SHP77 (cell line): ENCODE data around the gene CLDN22.

ENCODE experiments used
- DNase-seq, 2 experiments: peaks; one replicate each; lab custom pipeline; 2025; lab: John Stamatoyannopoulos, UW

Gene CLDN22

GRCh38 chr4:183320211-183321059, at the start of gene CLDN22:
CLDN22 (minus strand) TSS chr4:183320276; CDS start chr4:183320218, 58 bp downstream.
- DNase-seq = no peak

DNA sequence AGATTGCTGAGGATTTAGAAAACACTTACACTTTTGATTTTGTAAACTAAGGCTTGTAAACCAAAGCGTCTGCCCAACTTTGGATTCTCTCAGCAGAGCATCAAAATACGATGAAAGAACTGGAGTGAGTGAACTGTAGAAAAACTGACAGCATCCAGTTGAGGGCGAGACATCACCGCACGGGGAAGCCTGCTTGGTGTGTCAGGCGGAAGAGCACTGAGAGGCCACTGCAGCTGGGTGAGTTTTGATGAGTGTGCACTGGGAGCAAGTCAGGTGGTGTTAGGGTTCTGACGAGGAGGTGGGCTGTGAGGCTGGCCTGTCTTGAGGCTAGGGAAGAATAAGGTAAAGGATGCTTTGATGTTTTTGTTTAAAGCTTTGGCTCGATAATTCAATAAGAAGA, 49.0 kb upstream of the CLDN22 start:
- DNase-seq = no peak

- no peak for DNase-seq
These were observed 46.2 kb upstream of the CLDN22 start for GRCh38 chr4:183366206-183366835.

DNA sequence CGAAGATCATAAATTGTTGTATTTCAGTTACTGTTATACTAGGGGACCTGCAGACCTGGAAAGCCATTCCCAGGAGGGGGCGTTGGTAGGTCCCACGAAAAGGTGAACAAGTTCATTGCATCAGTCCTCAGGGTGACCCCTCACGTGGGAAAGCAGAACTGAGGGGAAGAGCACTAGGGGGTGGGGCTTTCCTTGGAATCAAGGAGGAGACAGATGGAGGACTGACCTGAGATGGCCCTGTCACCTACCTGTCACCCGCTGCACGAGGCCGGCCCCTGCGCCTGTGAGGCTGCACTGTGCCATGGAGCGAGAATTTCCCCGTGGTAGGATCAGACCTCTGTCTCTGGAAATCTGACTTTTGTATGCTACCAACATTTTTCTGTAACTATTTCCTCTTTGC, 43.9 kb upstream of the CLDN22 start:
- DNase-seq = no peak

DNA sequence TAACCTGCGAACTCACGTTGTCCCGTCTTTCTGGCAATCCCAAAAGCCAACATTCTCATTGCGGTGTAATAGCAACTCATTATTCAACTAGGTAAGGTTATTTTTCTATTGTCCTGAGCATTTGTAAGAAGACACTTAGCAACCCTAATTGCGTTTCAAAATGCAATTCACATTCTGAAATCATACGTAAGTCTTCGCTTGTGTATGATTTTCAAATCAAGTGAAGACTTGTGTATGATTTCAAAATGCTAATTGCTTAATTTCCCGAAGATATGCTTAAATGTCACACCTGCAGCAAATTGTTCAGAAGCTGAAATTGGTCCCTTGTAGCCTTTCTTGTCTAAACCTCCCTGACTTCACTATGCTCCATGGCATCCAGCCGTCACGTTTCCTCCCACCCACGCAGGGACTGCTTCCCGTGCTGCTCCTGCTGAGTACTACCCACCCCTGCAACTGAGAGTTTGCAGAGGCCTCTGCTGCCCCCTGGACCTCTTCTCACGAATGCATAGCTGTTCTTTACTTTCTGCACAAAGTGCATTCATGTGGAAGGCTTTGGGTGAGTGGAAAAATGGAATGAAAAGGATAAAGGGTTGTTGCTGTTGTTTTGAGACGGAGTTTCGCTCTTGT, 43.0 kb upstream of the CLDN22 start:
- DNase-seq = no peak

DNA sequence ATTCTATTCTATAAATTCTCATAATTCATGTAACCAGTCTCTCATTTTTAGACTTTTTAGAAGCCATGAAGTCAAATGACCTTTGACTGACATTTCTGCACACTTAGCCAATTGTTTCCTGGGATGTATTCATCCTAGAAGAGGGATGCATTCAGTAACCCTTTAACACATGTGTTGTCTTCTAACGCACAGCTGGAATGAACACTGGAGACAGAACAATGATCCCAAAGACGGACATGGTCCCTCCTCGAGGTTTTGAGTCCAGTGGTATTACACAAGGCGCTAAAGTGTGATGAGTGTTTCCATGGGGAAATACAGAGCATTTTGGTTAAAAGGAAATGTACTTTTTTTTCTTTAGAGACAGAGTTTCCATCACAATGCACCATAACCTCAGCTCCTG, 42.0 kb upstream of the CLDN22 start:
- no peak for DNase-seq

DNA sequence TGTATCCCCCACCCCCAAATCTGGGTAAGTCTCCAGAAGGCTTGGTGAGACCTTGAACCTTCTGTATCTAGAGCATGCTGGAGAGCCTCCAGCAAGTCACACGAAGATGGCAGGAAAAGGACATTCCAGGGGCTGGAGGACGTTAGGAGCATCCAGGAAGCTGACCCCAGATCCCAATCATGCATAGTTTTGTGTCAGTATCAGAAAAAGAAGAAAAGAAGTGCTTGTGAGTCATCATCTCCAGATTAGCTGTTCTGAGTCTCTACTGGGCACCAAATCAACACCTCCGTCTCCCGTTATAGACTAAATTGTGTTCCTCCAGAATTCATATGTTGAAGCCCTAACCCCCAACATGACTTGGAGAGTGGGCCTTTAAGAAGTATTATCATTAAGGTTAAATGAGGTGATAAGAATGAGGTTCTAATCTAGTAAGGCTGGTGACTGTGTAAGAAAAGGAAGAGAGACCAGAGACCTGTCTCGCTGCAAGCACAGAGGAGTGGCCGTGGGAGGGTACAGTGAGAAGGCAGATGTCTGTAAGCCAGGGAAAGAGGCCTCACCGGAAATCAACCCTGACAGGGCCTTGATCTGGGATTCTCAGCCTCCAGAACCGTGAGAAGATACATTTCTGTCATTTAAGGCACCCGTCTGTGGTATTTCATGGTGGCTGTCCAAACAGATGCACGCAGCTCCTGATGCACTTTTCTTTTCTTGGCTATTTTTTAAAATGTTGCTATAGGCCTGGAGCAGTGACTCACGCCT, 40.3 kb upstream of the CLDN22 start:
- DNase-seq = no peak

DNA sequence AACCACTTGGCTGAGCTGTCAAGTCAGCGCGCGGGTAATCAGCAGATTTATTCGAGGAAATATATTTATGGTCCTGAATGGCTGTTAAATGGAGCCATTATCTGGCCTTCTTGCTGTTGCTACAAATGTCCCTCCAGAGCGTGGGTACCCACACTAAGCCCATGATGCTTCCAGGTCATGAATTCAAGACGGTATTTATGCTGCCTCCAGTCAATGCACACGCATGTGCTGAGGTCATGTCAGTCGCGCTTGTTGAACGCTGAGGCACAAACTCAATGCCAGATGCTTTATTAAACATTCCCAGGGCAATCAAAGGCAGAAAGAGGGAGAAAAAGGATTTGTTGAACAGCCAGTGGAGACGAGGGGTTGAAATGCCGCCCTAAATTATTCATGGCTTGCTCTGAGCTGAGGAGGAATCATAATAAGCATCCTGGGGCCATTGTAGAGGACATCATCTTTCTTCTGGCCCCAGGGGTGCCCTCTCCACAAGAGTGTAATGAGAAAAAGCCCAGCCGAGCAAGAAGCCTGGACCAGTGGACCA, 38.2 kb upstream of the CLDN22 start:
- DNase-seq = no peak

DNA sequence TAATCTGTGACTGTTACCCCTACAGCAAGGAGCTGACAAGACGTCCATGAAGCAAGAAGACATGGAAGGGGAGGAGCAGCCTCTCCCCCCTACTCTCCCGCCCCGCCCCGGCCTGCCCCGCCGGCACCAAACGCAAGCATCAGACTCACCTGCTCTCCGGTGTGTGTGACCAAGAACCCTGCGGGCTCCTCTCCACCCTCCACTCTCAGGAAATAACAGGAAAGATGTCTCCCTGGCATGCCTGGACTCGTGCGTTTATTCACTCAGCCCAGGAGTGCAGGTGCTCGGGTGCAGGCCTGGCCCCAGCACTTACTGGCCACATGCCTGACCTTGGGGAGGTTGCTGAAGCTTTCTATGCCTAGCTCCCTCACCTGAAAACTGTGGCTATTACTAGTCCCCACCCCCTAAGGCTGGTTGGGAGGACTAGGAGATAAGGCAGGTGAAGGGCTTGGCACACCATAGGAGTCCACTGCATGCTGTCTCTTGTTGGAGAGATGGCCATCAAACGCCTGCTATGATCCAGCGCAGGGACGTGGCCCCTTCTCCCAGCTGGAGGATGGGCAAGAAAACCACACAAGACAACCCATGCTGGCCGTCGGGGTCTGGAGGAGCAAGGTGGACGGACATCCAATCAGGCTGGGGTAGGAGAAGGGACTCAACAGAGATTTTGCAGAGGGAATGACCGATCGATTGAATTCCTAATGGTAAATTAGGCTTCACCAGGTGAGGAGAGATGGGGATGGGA, 37.0 kb upstream of the CLDN22 start:
- no peak for DNase-seq

GRCh38 chr4:183356173-183356830, 36.2 kb upstream of the CLDN22 start:
- no peak for DNase-seq

- DNase-seq = no peak
These were observed 35.3 kb upstream of the CLDN22 start for GRCh38 chr4:183355405-183355804.

DNA sequence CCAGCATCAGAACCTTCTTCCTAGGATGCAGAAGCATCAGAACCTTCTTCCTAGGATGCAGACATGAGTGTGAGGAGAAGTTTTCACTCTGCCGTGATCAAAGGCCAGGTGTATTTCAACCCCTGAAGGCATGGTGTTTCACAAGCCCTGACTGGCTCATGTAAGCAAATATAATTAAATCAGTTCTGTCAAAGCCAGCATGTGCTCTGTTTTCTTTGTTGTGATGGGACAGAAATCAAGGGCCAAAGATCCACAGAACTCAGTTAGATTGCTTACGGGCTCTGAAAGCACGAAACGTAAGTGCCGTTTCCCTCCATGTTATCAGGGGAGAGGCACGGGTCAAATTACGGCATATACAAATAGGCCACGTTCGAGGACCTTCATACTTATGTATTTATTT, 34.1 kb upstream of the CLDN22 start:
- no peak for DNase-seq

DNA sequence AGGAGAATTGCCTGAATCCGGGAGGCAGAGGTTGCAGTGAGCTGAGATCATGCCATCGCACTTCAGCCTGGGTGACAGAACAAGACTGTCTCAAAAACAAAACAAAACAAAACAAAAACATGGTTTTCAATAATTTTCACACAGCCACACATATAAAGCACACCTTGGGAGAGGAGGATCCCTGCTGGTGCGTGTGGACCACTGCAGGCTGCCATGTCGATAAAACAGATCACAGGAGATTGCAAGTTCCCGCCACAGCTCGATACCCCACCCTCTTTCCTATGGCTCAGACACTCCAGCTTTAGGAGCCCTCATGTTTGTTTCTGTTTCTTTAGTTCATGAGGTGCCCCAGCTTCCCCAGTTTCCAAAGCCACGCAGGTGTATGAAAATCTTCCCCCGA, 33.5 kb upstream of the CLDN22 start:
- no peak for DNase-seq

DNA sequence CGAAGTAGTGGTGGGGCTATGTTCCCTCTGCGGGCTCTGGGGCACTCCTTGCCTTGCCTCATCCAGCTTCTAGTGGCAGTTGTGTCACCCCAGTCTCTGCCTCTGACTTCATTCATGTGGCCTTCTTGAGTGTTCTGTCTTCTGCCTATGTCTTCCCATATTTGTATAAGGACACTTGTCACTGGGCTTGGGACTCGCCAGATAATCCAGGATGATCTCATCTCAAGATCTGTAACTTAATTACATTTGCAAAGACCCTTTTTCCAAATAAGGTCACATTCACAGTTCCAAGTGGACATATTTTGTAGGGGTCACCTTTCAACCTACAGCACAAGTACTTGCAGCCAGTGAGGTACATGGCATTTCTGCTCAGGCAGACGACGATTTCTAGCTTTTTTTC, 32.5 kb upstream of the CLDN22 start:
- DNase-seq = no peak

- no peak for DNase-seq
These were observed 30.4 kb upstream of the CLDN22 start for GRCh38 chr4:183350317-183351071.

GRCh38 chr4:183349673-183350072, 29.6 kb upstream of the CLDN22 start:
- no peak for DNase-seq

DNA sequence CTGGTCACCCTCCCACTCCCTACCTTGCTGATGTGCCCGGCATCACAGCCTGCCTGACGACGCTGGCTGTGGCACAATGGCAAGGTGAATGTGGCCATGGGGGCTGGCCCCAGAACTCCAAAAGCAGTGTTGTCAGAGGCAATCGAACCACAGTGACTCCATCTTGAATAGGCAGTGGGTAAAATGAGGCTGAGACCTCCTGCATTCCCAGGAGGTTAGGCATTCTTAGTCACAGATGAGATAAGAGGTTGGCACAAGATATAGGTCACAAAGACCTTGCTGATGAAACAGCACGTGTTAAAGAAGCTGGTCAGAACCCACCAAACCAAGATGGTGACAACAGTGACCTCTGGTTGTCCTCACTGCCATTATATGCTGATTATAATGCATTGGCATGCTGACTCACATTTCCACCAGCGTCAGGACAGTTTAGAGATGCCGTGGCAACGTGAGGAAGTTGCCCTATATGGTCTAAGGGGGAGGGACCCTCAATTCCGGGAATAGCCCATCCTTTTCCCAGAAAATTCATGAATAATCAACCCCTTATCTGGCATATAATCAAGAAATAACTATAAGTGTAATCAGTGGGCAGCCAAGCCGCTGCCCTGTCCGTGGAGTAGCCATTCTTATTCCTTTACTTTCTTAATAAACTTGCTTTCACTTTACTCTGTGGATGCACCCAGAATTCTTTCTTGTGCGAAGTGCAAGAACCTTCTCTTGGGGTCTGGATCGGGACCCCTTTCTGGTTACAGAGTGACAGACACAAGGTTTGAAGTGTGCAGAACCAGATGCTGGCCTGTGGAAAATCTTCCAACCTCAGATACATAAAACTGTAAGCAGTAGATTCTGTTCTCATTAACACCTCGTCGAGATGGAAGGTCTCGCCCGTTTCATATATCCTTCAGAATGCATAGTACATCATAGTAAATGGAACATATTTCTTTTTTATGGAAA, 28.9 kb upstream of the CLDN22 start:
- no peak for DNase-seq

- DNase-seq = no peak
These were observed 28.1 kb upstream of the CLDN22 start for GRCh38 chr4:183348136-183348535.

DNA sequence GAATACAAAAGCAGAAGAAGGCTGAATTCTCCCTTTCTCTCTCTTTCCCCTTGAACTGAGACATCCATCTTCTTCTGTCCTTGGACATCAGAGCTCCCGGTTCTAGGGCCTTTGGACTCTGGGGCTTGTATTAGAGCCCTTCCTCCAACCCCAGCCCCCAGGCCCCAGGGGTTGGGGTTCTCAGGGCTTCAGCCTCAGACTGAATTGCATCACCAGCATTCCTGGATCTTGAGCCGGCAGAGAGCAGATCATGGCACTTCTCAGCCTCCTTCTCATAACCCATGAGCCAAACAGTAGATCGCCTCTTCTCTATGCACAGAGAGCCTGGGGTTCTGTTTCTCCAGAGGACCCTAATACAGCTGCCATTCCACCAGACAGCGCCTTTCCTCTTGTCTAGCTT, 27.5 kb upstream of the CLDN22 start:
- no peak for DNase-seq
